NCI-H345 (cell line): Measurements from ENCODE around the gene PRRT4.

Experiments
- DNase-seq: peaks from one replicate; lab custom pipeline; 2025; lab: John Stamatoyannopoulos, UW

Gene PRRT4

GRCh38 chr7:128395748-128396147 lies 34.3 kb upstream of the PRRT4 start:
- no peak for DNase-seq

DNA sequence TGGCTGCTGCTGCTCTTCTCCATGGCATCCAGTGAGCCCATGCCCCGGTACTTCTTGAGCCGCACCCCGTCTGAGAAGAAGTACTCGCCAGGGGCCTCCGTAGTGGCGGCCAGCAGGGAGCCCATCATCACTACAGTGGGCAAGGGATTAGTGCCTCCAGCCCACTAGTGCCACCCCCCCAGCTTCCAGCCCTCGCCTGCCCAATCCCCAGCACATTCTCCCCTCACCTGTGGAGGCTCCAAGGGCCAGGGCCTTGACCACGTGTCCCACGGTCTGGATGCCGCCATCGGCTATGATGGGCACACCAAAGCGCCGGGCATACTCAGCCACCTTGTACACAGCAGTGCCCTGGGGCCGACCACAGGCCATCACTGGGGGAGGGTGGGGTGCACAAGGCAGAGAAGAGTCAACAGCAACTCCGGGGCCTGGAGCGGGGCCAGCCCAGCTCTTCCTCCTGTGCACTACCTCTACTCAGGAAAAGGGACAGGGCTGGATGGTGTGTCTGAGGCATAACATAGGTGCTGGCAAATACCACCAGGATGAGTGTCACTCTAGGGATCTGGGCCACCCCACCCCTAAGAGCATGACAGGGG lies 33.5 kb upstream of the PRRT4 start:
- no peak for DNase-seq

- no peak for DNase-seq
These were observed 32.2 kb upstream of the PRRT4 start for GRCh38 chr7:128393526-128394330.

DNA sequence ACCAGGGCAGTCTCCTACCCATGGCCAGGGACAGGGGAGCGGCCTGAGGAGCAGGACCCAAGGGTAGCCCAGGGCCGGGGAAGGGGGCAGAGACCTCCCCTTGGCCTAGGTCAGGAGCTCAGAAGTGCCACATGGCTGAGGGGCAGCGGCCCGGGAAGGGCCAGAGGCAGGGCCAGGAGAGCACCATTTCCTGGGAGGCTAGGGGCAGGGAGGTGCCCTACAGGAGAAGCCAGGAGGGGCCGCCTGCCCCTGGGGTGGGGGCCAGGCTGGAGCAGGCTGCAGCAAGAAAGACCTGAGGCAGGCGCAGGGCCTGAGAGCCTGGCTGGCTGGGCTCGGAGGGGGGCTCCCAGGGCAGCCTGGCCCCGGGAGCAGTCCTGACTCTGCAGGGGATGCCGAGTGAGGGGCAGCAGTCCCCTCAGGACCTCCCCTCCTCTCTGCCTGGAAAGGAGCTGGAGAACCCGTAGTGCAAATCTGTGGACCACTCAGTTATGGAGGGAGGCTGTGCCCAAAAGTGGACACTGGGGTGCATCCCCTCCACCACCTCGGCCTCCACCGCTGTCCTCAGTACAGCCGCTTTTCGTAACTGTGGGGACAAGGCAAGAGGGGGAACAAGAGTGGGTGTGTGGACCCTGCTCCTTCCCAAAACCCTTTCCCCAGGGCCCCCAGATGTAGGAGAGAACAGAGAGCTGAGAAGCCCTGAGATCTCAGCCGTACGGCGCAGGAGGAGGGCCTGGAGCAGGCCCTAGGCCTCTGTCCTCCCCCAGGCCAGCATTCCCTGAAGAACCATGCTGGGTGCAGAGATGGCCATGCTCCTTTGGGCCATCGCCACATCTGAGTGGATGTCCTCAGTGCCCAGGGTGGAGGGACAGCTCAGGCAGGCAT lies 31.2 kb upstream of the PRRT4 start:
- DNase-seq = no peak

- DNase-seq = no peak
These were observed 30.3 kb upstream of the PRRT4 start for GRCh38 chr7:128391805-128392204.

- no peak for DNase-seq
These were observed 29.5 kb upstream of the PRRT4 start for GRCh38 chr7:128390871-128391565.

DNA sequence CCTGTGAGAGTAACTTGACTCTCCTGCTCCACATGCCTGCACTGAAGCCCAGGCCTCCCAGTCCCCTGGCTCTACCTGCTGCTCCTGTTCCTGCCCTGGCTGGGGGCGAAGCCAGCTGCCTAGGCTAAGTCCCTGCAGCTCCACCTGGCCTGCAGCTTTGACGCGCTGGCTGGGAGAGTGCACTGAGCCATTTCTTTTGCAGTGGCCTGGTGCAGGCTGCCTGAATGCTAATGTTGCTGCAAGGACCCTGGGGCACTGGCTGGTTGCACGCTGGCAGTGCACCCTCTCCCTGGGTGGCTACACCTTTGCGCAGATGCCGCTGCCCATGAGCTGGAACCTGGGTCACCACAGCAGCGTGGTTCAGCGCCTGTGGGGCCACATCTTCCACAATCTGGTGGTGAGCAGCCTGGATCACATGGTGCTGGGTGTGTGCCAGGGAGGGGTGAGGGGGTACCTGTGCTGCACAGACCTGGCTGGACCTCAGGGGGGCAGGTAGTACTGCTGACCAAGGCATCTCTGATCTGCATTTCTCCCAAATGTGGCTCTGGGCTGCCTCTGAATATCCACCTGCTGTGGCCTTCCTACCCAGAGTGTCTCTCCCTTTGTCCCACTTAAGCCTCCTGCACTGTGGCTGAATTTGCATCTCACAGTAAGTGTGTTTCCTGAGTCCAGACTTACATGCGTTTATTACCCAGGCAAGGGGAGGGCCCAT lies 28.3 kb upstream of the PRRT4 start:
- no peak for DNase-seq

DNA sequence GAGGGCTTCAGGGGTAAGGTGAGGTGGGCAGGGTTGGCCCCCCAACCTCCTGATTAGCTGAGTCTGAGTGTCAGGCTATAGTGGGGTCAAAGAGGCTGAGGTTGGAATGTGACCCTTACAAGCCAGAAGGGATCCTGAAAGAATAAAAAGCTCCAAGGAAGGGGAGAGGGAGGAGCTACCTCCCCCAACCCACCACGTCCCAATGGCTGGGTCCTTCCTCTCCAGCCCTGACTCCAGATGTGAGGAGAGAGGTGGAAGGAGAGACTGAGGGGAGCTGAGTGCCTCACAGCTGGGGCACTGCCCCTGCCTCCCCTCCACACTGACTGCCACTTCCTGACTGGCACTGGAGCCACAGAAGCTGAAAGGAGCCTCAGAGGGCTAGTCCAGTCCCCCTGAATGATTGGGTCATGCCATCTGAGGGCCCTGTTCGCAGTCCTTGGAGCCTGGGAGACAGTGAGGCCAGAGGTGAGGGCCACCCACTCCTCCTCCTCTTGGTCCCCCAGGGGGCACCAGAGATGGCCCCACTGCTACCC lies 27.7 kb upstream of the PRRT4 start:
- no peak for DNase-seq

DNA sequence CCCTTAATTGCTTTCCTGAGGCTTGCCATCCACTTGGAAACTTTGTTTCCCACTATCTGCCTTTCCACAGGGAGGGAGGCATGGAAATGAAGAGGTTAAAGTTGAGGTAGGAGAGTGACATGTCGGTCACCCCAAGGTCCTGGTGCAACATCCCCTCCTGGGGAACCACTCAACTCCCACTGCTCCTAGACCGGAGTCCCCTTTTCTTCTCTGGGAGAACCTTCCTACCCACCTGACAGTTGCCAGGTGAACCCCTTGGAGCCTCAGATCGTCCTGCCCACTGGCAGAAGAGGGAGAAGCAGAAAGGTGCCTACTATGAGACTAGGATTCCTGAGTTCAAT lies 26.6 kb upstream of the PRRT4 start:
- DNase-seq = no peak

GRCh38 chr7:128387216-128388144 lies 26.0 kb upstream of the PRRT4 start:
- DNase-seq = peak; percentile 78

- DNase-seq = no peak
These were observed 24.8 kb upstream of the PRRT4 start for GRCh38 chr7:128385988-128386925.

DNA sequence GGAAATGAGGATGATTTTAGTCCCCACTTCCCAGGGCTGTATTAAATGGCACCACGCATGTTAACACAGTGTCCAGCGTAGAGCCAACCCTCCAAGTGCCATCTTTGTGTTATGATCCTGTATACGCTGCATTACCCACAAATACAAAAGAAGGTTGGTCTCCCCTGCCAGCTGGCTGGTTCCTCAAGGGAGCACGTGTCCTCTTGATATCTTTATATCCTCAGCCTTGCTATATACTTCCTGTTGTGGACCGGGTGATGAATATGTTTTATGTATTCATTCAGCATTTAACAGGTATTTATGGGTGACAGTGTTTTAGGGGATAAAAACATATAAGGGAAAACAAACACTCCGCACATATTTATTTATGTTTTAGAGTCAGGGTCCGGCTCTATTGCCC lies 23.2 kb upstream of the PRRT4 start:
- no peak for DNase-seq

GRCh38 chr7:128383776-128384175 lies 22.3 kb upstream of the PRRT4 start:
- no peak for DNase-seq

GRCh38 chr7:128381161-128381821 lies 19.8 kb upstream of the PRRT4 start:
- DNase-seq = no peak

- no peak for DNase-seq
These were observed 19.1 kb upstream of the PRRT4 start for GRCh38 chr7:128380483-128381106.

DNA sequence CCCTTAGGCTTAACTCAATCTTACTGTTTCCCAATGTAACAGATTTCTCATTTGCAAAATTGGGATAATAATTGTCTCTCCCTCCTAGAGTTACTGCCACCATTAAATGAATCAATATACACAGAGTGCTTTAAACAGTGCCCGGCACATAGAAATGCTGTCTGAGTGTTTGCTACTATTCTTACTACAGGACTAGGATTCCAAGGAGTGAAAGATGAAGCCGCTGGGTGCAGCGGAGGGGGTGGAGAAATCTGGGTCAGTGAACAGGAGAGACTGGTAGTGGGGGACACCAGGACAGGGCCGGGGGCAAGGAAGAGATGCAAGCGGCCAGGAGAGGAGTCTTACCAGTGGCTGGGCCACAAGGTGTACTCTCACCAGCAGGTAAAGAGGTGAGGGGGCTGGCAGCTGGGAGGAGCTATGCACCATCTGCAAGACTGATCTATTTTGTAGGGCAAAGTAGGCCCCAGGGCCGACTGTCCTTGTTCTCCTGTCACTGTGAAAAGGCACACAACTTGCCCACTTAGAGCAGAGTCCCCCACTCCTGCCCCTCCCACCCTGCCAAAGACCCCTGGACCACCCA lies 18.5 kb upstream of the PRRT4 start:
- DNase-seq = no peak

- DNase-seq = no peak
These were observed 17.1 kb upstream of the PRRT4 start for GRCh38 chr7:128378637-128379036.

DNA sequence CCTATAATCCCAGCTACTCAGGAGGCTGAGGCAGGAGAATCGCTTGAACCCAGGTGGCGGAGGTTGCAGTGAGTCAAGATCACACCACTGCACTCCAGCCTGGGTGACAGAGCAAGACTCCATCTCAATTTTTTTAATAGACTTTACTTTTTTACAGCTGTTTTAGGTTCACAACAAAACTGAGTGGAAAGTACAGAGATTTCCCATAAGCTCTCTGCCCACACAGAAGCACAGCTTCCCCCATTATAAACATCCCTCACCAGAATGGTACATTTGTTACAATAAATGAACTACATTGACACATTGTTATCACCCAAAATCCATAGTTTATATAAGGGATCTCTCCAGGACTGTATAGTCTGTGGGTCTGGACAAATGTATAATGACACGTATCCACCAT lies 14.6 kb upstream of the PRRT4 start:
- no peak for DNase-seq
